Activated CD4-positive, alpha-beta T cell treated with anti-CD3 and anti-CD28 coated beads, Interleukin-2, amount 50 U/mL, for 24 hours (primary cell): Measurements from ENCODE around the gene ATP6V0E1.
A peak's percentile ranks its signal among the peaks of the same experiment; 100 is the strongest.

Experiments
- DNase-seq, 2 donors: peaks; one replicate each; pipeline ENCODE4 v3.0.0-alpha.2; 2020; ENCODE audit warnings: low read depth in 1 of 2, low spot score in 1 of 2

The ATP6V0E1 gene

DNA sequence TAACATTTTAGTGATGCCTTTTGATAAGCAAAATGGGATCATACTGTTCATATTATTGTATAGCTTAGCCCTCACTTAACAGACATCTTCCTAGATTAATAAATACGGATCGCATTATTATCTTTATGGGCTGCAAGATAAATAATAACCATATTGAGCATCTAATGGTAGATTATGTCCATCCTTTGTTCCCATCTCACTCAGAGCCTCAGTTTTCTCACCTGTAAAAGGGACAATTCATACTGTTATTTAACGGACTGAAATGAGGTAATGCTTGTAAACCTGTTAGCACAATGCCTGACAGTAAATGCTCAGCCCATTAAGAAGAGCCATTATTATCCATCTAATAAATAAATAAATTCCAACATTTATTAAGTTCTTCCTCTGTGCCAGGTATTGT is 27.3 kb upstream of the ATP6V0E1 start:
- DNase-seq, result no peak

DNA sequence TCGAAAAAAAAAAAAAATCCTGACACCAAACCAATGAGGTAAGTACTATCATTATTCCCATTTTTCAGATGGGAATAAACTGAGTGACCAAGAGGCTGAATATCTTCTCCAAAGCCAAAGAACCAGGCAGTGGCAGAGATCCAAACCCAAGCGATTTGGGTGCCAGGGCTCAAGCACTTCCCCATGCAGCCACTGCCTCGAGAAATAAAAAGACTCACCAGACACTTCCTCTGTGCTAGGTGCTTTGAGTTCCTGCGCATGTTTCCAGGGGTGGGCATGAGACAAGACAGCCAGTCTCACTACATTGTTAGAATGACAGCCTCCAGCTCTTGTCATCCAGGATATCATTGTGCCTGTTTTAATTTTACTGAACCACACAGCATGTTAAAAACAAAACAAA is 26.6 kb upstream of the ATP6V0E1 start:
- no peak for DNase-seq

DNA sequence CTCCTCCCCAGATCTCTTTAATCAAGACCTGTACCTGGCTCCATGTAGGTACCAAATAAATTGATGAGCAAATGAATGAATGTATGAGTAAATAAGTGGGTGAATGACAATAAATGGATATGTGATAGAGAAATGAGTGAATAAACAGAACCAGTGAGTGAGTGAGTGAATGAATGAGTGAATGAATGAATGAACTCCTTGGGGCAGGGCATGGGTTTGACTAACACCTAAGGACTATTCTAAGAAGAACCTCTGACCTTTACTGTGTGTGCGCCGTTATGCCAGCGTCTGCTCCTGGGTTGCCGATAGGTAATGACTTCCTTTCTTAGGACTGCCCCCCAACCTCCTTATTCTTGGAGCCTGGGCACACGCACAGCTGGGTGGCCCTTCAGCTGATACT is 26.1 kb upstream of the ATP6V0E1 start:
- DNase-seq, result no peak

DNA sequence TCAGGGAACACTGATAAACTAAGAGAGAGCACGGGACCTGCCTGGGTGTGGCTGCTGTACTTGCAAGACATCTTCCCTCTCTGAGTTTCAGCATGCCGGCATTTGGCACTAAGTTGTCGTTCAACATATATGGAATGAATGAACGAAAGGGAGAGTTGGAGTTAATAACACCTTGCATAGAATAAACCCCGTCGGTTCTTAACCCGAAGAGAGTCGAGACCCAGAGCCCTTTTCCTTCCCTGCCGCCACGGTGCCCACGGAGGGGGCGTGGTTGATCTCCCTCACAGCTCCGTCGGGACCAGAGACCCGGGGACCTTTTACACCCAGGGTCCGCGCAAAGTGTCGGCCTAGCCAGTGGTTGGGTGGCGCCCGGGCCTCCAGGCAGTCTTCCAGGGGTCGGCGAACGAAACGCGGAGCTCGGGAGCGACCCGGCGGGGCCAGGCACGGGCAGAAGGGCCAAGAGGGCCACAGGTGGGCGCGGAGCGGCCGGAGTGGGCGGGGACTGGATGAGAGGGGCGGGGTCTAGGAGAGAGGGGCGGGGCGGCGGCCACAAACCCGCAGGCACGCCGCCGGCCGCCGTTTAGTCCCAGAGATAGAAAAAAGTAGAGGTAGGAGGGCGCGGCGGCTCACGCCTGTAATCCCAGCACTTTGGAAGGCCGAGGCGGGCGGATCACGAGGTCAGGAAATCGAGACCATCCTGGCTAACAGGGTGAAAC is 25.1 kb upstream of the ATP6V0E1 start:
- peak; percentile 33 to 45 for DNase-seq

DNA sequence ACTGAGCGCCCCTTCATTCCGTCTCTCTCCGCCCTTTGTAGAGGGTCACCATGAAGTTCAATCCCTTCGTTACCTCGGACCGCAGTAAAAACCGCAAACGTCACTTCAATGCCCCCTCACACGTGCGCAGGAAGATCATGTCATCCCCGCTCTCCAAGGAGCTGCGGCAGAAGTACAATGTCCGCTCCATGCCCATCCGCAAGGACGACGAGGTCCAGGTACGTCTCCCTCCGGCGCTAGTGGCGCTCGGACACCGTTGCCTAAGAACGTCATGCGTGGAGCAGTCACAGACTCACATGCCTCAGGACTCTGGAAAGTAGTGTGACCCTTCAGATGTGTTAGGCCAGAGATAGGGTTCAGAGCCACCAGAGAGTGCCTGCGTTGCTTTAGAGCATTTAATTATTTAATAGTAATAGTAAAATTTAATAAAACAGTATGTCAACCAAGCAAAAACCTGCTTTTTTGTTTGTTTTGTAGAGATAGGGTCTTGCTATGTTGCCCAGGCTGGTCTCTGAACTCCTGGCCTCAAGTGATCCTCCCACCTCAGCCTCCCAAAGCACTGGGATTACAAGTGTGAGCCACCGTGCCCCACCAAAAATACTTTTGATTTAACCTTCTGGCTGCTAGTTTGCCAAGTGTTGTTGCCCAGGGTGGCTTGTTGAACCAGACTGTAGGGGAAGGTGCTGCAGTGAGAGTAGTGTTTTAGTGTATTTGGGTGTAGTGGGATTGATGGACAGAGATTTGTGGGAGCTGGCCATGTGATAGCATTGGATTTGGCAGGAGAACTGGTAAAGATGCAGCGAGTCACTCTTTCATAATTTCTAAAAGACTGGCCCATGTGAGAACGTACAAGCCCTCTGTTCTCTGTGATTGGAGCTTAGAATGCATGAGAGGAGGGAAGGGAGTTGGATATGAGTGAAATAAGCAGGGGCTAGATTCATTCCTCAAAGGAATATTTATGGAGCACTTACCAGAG is 23.5 kb upstream of the ATP6V0E1 start:
- no peak for DNase-seq

DNA sequence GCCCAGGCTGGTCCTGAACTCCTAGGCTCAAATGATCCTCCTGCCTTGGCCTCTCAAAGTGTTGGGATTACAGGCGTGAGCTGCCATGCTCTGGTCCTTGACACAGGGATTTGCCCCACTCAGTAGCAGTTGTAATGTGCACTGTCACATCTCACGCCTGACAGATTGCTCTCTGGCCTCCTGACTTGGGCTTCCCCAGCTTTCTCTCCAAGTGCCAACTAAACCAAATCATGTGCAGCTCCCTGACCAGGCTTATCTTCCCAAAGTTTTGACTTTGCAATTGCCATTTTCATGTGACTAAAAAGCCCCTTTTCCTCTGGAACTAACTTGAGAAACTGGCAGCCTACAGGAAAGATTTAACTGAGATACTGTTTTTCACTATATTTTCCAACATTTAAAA is 13.7 kb upstream of the ATP6V0E1 start:
- no peak for DNase-seq

DNA sequence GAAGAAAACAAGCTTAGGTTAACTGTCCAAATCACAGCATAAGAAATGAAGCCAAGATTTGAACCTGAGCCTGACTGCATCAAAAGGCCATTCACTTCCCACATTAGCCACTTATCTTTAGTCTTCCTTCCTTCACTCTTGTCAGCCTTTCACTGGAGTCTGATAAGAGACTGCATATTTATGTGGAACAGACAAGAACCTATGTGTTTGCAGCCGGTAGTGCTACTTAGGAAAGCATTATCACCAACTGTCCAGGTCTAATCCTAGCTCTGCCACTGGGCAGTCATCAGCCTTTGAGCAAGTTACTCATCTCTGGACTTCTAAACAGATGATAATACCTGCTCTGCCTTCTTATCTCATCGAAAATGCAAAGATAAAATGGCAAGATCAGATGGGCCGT is 12.1 kb upstream of the ATP6V0E1 start:
- DNase-seq, result no peak

DNA sequence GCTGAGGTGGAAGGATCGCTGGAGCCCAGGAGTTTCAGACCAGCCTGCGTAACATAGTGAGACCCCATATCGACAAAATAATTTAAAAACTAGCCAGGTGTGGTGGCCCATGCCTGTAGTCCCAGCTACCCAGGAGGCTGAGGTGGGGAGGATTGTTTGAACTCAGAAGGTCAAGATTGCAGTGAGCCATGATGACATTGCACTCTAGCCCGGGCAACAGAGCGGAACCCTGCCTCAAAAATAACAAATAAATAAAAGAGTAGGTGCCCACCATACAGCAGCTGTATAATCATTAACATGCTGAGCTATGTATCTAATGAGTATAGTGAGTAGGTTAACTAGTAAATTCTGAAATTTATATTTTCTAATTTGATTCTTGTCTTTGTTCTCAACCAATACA is 11.0 kb upstream of the ATP6V0E1 start:
- DNase-seq, result no peak

DNA sequence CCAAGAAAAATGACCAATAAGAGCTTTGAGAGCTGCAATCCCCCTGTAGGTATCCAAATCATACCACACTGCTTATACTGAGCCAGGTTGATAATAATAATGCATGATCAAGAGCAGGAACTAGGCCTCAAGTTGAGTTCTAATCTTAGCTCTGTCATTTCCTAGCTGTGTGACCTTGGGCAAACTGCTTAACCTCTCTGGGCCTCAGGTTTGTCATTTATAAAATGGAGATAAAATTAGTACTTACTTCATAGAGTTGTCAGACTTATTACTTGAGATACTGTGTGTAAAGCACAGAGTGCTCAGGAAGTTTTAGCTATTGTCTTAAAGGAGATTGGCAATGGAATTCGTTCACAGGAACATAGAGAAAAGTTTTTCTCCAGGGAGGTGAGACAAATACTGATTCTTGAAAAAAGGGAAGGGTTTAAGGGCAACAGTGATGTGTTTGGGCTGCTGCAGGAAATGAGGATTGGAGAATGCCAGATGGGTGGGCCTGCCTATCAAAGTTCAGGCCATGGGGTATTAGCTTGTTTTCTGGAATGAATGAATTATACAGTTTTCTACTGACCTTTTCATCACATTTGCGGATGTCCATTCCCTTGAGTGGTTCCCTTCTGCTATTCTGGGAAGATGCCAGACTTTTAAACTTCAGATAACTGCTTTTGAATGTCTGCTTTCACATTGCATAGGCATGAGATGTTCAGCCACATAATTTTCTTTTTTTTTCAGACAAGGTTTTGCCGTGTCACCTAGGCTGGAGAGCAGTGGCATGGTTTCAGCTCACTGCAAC is 10.2 kb upstream of the ATP6V0E1 start:
- no peak for DNase-seq

DNA sequence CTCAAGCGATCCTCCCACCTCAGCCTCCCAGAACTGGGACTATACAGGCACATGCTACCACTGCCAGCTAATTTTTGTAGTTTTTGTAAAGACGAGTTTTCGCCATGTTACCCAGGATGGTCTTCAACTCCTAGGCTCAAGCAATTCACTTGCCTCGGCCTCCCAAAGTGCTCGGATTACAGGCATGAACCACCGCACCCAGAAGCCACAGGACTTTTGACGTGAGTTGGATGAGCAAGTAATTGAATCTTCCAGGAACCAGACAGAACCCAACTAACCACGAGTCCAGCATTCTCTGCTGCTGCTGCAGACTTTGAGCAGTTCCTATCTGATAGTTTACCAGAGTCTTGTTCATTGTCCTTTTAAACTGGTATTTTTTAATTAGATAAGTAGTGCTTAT is 9.6 kb upstream of the ATP6V0E1 start:
- DNase-seq, result no peak

DNA sequence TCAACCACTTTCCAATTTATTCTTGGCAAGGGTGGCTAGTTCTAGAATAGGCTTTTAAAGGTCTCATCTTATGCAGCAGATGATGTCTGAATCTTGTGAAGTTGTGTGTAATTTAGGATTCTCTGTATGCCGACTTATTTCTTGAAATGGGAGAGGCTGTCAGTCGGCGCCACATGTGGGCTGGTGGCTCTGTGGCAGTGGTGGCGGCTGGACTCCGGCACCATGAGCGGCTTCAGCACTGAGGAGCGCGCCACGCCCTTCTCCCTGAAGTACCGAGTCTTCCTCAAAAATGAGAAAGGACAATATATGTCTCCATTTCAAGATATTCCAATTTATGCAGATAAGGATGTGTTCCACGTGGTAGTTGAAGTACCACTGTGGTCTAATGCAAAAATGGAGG is 8.3 kb upstream of the ATP6V0E1 start:
- DNase-seq, result no peak

DNA sequence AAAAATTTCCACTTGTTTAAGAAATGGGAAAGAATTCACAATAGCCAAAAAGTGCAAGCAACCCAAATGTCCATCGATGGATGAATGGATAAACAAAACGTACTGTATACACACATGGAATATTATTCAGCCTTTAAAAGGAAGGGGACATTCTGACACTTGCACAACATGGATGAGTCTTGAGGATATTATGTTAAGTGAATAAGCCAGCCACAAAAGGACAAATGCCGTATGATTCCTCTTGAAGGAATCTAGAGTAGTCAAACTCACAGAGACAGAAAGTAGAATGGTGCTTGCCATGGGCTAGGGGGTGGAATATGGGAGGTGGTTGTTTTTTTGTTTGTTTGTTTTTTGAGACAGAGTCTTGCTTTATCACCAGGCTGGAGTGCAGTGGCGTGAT is 3.8 kb upstream of the ATP6V0E1 start:
- no peak for DNase-seq

DNA sequence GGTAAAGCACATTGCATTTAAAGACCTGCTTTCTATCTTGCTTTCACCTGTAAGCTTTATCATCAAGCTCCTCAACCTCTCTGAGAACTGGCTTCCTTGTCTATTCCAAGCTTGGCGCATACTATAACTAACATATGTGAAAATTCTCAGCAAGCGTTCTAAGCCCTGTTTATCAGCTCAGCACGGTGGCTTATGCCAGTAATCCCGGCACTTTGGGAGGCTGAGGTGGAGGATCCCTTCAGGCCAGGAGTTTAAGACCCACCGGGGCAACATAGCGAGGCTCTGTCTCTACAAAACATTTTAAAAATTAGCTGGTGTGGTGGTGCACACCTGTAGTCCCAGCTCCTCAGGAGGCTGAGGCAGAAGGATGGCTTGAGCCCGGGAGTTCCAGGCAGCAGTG is 1.6 kb upstream of the ATP6V0E1 start:
- DNase-seq, result no peak

DNA sequence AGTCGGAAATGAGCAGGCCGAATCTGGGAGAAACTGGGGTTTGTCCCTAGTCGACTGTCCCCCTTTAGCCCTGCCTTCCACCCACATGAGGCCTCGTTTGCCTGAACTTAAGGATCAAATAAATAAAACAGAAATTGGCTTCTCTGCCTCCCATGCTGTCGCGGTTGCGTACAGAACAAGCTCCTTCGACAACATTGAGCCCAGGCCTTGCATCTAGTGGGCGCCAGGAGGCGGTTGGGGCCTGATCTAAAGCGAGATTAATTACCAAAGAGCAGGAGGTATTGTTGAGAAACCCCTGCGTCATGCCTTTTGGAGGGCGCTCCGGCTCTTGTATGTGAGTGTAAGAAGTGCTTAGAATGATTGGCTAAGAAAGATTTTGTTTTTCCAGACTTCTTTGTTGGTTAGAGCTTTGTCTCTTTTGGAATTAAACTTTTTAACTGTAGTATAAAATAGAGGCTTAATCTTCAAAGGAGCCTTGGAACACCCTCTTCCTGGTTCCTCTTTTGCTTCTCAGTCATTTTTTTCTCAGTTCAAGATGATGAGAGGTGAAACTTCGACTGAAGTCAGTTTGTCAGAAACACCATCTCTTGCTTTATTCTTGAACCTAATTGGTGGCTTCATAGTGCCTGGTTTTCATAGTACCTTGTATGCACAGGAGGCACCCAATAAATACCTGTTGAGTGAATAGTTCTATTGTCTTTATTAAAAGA is 828 bp downstream of the ATP6V0E1 start:
- DNase-seq, result peak; percentile 48 to 66

DNA sequence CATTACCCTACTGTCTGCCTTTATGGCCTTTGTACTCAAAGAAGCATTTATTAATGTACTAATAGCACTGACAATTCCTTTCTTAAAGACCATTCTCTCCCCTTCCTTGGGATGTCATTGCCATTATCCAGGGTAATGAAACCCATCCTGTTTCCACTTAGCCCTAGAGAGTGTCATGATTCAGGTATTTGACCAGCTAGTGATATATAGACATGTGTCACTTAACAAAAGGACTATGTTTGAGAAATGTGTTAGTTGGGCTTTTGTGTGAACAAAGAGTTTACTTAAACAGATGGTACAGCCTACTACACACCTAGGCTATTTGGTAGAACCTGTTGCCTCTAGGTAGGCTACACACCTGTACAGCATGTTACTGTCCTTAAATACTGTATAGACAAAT is 2.0 kb downstream of the ATP6V0E1 start:
- no peak for DNase-seq

DNA sequence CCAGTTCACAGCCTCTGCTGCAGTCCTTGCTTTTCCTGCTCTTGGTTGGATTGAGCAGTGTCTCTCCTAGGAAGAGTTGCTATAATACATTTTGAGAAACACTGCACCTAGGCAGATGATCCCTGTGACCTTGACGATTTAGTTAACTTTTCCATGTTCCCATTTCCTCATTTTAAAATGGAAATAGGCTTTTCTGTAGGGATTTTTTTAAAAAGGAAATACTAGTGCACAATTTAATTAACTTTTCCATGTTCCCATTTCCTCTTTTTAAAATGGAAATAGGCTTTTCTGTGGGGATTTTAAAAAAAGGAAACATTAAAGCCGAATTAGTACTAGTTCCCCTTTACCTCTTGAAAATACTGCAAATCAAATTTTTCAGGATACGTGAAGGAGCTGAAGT is 4.7 kb downstream of the ATP6V0E1 start:
- DNase-seq, result no peak

DNA sequence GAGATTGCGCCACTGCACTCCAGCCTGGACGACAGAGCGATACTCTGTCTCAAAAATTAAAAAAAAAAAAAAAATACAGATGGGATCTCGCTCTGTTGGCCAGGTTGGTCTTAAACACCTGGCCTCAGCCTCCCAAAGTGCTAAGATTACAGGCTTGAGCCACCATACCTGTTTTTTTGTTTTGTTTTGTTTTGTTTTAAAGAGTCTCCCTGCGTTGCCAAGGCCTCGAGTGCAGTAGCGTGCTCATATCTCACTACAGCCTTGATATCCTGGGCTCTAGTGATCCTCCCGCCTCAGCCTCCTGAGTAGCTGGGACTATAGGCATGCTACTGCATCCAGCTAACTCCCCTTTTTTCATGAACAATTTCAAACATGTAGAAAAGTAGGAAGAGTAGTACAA is 7.2 kb downstream of the ATP6V0E1 start:
- no peak for DNase-seq

DNA sequence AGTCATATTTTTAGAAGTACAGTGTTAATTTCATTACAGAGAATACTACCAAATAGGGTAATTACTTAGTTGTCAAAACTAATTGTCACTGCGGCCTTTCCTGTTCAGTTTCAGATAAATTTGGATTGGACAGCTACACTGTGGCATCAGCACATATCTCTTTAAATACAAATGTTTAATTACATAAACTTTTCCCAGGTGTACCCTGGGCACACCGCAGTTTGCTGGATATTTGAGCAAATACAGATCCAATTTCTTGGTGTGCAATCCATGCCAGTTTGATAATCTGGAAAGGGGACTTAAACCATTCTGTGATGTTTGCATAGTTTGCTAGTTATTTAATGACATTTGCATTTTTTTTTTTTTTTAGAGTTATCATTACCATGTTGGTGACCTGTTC is 10.8 kb downstream of the ATP6V0E1 start:
- no peak for DNase-seq

DNA sequence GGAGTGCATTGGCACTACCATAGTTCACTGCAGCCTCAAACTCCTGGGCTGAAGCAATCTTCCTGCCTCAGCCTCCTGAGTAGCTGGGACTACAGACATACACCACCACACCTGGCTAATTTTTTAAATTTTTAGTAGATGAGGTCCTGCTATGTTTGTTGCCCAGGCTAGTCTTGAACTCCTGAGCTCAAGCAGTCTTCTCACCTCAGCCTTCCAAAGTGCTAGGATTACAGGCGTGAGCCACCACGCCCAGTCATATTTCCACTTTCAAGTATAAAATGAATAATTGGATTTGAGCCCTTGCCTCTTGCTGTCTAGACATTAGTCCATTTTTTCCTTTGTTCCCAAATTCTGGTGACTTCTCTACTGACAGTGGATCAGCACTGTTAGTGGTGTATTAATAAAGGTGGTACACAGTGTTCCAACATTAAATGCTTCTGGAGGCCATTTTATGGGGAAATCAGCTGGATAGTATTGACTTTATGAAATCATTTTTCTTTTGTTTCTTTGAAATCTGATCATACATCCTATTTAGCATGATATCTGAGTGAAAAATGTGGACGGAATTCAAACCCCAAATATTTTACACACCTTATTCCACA is 15.9 kb downstream of the ATP6V0E1 start:
- no peak for DNase-seq

DNA sequence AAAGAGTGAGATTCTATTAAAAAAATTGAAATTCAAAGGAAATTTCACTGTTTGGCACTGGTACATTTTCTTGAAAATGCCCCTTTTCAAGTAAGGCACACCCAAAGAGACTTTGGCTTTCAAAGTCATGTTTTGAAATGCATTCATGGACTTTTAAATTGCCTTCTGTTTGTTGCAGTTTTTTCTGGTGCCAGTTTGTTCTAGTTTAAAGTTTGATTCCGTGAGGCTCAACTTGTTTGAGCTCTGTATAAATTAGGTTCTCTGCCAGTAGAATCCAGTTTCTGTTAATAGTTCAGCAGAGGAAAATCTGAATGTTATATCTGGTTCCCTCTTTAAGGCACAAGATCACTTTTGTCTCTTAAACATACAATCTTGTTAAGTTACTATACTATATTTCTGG is 16.4 kb downstream of the ATP6V0E1 start:
- DNase-seq, result no peak
